Astrocyte (in vitro differentiated cells and primary cell): ENCODE results near the gene MGAT5.

Experiments
- CTCF ChIP-seq: IDR thresholded peaks from 2 replicates; pipeline ENCODE4 v1.5.1; 2011; ENCODE audit warnings: low read depth, mild to moderate bottlenecking, inconsistent platforms, low read length, moderate library complexity; ENCODE audit not compliant: insufficient read depth
- EZH2 ChIP-seq: IDR thresholded peaks from 2 replicates; pipeline ENCODE4 v1.6.1; 2012; ENCODE audit warnings: mild to moderate bottlenecking, low read length, inconsistent platforms; ENCODE audit not compliant: insufficient read depth

GRCh38 chr2:134493797-134494196 lies 239.9 kb downstream of the MGAT5 start:
- TF ChIP-seq CTCF (no peak), EZH2 (no peak)
